Measurements from ENCODE around the gene GXYLT2.

Gene GXYLT2

GRCh38 chr3:73018298-73018697 is 130.5 kb downstream of the GXYLT2 start:
- no peak for DNase-seq (ENCODE audit: low spot score)

- DNase-seq (ENCODE audit: low spot score): no peak
Measured at GRCh38 chr3:73018790-73019441, 131.1 kb downstream of the GXYLT2 start.

GRCh38 chr3:73021301-73021835 is 133.5 kb downstream of the GXYLT2 start:
- no peak for DNase-seq (ENCODE audit: low spot score)

- no peak for DNase-seq (ENCODE audit: low spot score)
Measured at GRCh38 chr3:73024836-73025235, 137.0 kb downstream of the GXYLT2 start.

- no peak for DNase-seq (ENCODE audit: low spot score)
Measured at GRCh38 chr3:73026111-73026759, 138.4 kb downstream of the GXYLT2 start.

Data from AG08396 (cell line).